H1 (cell line): ENCODE measurements around the gene OTUB1. TPM values are rescaled to one million over a fixed set of nuclear protein-coding genes. Genes with fewer than 3 reads are reported as not detected.

Source experiments
- CTCF ChIA-PET: fragments of 300-600 bp; sonication (Branson Sonifier 250); formaldehyde crosslinking; loops from one replicate; lab custom pipeline; 2021; ENCODE audit not compliant: partially characterized antibody; lab: Charles Lee
- POLR2A ChIA-PET: fragments of 300-600 bp; sonication (Branson Sonifier 250); formaldehyde crosslinking; loops from one replicate; lab custom pipeline; 2021; ENCODE audit warnings: inconsistent platforms; ENCODE audit not compliant: partially characterized antibody; lab: Charles Lee
- DNase-seq, 2 experiments: peaks; one replicate each; pipeline versions ENCODE4 v3.0.0 to v3.0.0-alpha.2; 2010 to 2022; ENCODE audit warnings: low spot score in 2 of 2, low read depth in 1 of 2, mixed read lengths in 1 of 2
- FAIRE-seq: peaks from 2 replicates; lab custom pipeline; 2011; peaks lifted over from hg19 to GRCh38; lab: Jason Lieb, UNC
- H2AFZ ChIP-seq: 2 replicates; pipeline ENCODE4 v1.8.1; 2012; ENCODE audit warnings: low read length, inconsistent platforms
- H2AK5ac ChIP-seq: 2 replicates; pipeline ENCODE4 v1.6.1; 2013; ENCODE audit warnings: low read depth, low read length
- H2BK120ac ChIP-seq: replicated peaks from 2 replicates; pipeline ENCODE3; 2013; ENCODE audit warnings: low read depth, low read length, inconsistent platforms
- H2BK12ac ChIP-seq: 2 replicates; pipeline ENCODE4 v1.6.1; 2013; ENCODE audit warnings: low read depth, low read length
- H2BK15ac ChIP-seq: 2 replicates; pipeline ENCODE4 v1.6.1; 2013; ENCODE audit warnings: low read length
- H2BK20ac ChIP-seq: 2 replicates; pipeline ENCODE4 v1.6.1; 2013; ENCODE audit warnings: low read length
- H2BK5ac ChIP-seq: 2 replicates; pipeline ENCODE4 v1.6.1; 2013; ENCODE audit warnings: low read depth, low read length
- H3K14ac ChIP-seq: 2 replicates; pipeline ENCODE4 v1.6.1; 2013; ENCODE audit warnings: inconsistent platforms; ENCODE audit not compliant: insufficient read length
- H3K18ac ChIP-seq: 2 replicates; pipeline ENCODE4 v1.6.1; 2013; ENCODE audit warnings: low read length; ENCODE audit errors: extremely low read depth
- H3K23ac ChIP-seq: 2 replicates; pipeline ENCODE4 v1.6.1; 2013; ENCODE audit warnings: inconsistent platforms; ENCODE audit not compliant: insufficient read length
- H3K23me2 ChIP-seq: 2 replicates; pipeline ENCODE4 v1.6.1; 2013; ENCODE audit warnings: low read depth, low read length
- H3K27ac ChIP-seq: 2 replicates; pipeline ENCODE4 v1.6.1; 2011; ENCODE audit warnings: low read depth, low read length, inconsistent platforms
- H3K27me3 ChIP-seq, 4 experiments: replicated peaks in 1 of 4; 1 replicate in 1 of 4; 2 replicates in 3 of 4; pipeline versions ENCODE4 v1.6.1 to v1.8.1; 2011 to 2013; ENCODE audit warnings: low read length in 3 of 4, mild to moderate bottlenecking in 3 of 4, inconsistent platforms in 2 of 4, mixed read lengths in 2 of 4, moderate library complexity in 1 of 4; ENCODE audit not compliant: control insufficient read depth in 3 of 4, insufficient read depth in 3 of 4; ENCODE audit errors: extremely low read depth in 1 of 4
- H3K36me3 ChIP-seq, 4 experiments: 2 replicates each; pipeline versions ENCODE4 v1.6.1 to v1.8.1; 2011 to 2013; ENCODE audit warnings: mild to moderate bottlenecking in 4 of 4, low read length in 3 of 4, moderate library complexity in 2 of 4, control low read depth in 1 of 4, inconsistent platforms in 1 of 4; ENCODE audit not compliant: insufficient read depth in 4 of 4, control insufficient read depth in 2 of 4
- H3K4ac ChIP-seq: replicated peaks from 2 replicates; pipeline ENCODE3; 2013; ENCODE audit warnings: low read length, low read depth, mixed read lengths, inconsistent platforms; ENCODE audit not compliant: insufficient read length
- H3K4me1 ChIP-seq, 4 experiments: replicated peaks in 1 of 4; 1 replicate in 1 of 4; 2 replicates in 3 of 4; pipeline versions ENCODE4 v1.6.1 to v1.8.1; 2011 to 2013; ENCODE audit warnings: low read length in 3 of 4, inconsistent platforms in 2 of 4, mixed read lengths in 1 of 4; ENCODE audit not compliant: insufficient read depth in 4 of 4, control insufficient read depth in 3 of 4
- H3K4me2 ChIP-seq, 2 experiments: 2 replicates each; pipeline versions ENCODE4 v1.6.1 to v1.8.1; 2011 to 2013; ENCODE audit warnings: low read depth in 2 of 2, low read length in 2 of 2, control low read depth in 1 of 2, inconsistent platforms in 1 of 2, mild to moderate bottlenecking in 1 of 2; ENCODE audit not compliant: insufficient read depth in 1 of 2
- H3K4me3 ChIP-seq, 4 experiments: fragments of 200-600, 300-600 bp in 1 of 4; sonication (generic), shearing (Covaris generic), sonication (Bioruptor Twin) in 1 of 4; 2 replicates each; pipeline versions ENCODE4 v1.5.1 to v1.8.1; 2011 to 2016; ENCODE audit warnings: low read length in 4 of 4, low read depth in 3 of 4, control low read depth in 2 of 4, inconsistent platforms in 2 of 4, mild to moderate bottlenecking in 2 of 4, mixed read lengths in 1 of 4, moderate library complexity in 1 of 4; ENCODE audit not compliant: insufficient read depth in 2 of 4; ENCODE audit errors: extremely low read depth in 1 of 4
- H3K56ac ChIP-seq: replicated peaks from 2 replicates; pipeline ENCODE3; 2013; ENCODE audit warnings: low read depth, mild to moderate bottlenecking, mixed read lengths, low read length, inconsistent platforms; ENCODE audit not compliant: insufficient read length
- H3K79me1 ChIP-seq: 2 replicates; pipeline ENCODE4 v1.6.1; 2013; ENCODE audit warnings: low read depth, low read length, control low read depth
- H3K79me2 ChIP-seq, 2 experiments: 2 replicates each; pipeline versions ENCODE4 v1.6.1 to v1.8.1; 2012 to 2013; ENCODE audit warnings: low read length in 2 of 2, mild to moderate bottlenecking in 2 of 2, inconsistent platforms in 1 of 2; ENCODE audit not compliant: insufficient read depth in 2 of 2, control insufficient read depth in 1 of 2
- H3K9ac ChIP-seq, 4 experiments: replicated peaks in 1 of 4; 1 replicate in 1 of 4; 2 replicates in 3 of 4; pipeline versions ENCODE4 v1.6.1 to v1.8.1; 2011 to 2013; ENCODE audit warnings: low read depth in 3 of 4, low read length in 3 of 4, control low read depth in 2 of 4, mild to moderate bottlenecking in 2 of 4, moderate library complexity in 2 of 4, inconsistent platforms in 1 of 4; ENCODE audit errors: extremely low read depth in 1 of 4
- H3K9me3 ChIP-seq, 2 experiments: 2 replicates each; pipeline versions ENCODE4 v1.6.1 to v1.8.1; 2012 to 2013; ENCODE audit warnings: mild to moderate bottlenecking in 2 of 2, moderate library complexity in 2 of 2, control low read depth in 1 of 2, inconsistent platforms in 1 of 2, low read depth in 1 of 2, low read length in 1 of 2, mixed read lengths in 1 of 2; ENCODE audit not compliant: insufficient read depth in 2 of 2
- H4K20me1 ChIP-seq, 2 experiments: replicated peaks in 1 of 2; 2 replicates each; pipeline versions ENCODE3 to v1.8.1; 2011 to 2013; ENCODE audit warnings: inconsistent platforms in 2 of 2, low read length in 2 of 2, mild to moderate bottlenecking in 1 of 2; ENCODE audit not compliant: insufficient read depth in 2 of 2, control insufficient read depth in 1 of 2
- H4K5ac ChIP-seq: 2 replicates; pipeline ENCODE4 v1.6.1; 2013; ENCODE audit warnings: low read length, low read depth, mixed read lengths, inconsistent platforms; ENCODE audit not compliant: insufficient read length
- H4K8ac ChIP-seq: 2 replicates; pipeline ENCODE4 v1.8.0; 2013; ENCODE audit warnings: mild to moderate bottlenecking, moderate library complexity, low read length, inconsistent platforms; ENCODE audit not compliant: insufficient read depth; ENCODE audit errors: extremely low read depth
- H4K91ac ChIP-seq: replicated peaks from 2 replicates; pipeline ENCODE3; 2013; ENCODE audit warnings: low read length, mixed read lengths, inconsistent platforms; ENCODE audit not compliant: insufficient read length
- CBX8 ChIP-seq: fragments of 300-800, 300-1000 bp; sonication (generic); IDR thresholded peaks from 2 replicates; pipeline ENCODE4 v1.7.1; 2016; ENCODE audit warnings: low read depth, low read length, borderline replicate concordance
- KDM4A ChIP-seq: IDR thresholded peaks from one replicate; pipeline ENCODE4 v1.7.1; 2012; ENCODE audit warnings: low read depth, mild to moderate bottlenecking, moderate library complexity, low read length, inconsistent platforms; ENCODE audit not compliant: severe bottlenecking
- RFX5 ChIP-seq: IDR thresholded peaks from 2 replicates; pipeline ENCODE4 v1.6.1; 2011; ENCODE audit warnings: low read depth, low read length, improper control_type of control experiment, borderline replicate concordance
- WGBS, 2 experiments: shearing (Covaris generic) in 1 of 2; methylation state at CpG; one replicate each; pipeline versions ENCODE4 v1.1.6 to v1.1.7; 2013 to 2015; ENCODE audit warnings: low lambda C conversion rate in 2 of 2, mixed read lengths in 2 of 2, inconsistent platforms in 1 of 2, low coverage in 1 of 2, missing lambda C conversion rate in 1 of 2; ENCODE audit not compliant: insufficient replicate concordance in 2 of 2, insufficient coverage in 1 of 2, insufficient read length in 1 of 2; ENCODE audit errors: extremely low coverage in 1 of 2, missing lambda C conversion rate in 1 of 2; 5-methylcytosine and 5-hydroxymethylcytosine counted together
- polyA plus RNA-seq, 7 experiments: library from polyadenylated mRNA; depleted of rRNA in 3 of 7; stranded (reverse) in 5 of 7; unstranded in 2 of 7; fragments of >200 nt in 5 of 7; fragments of 200-250 nt in 2 of 7; gene quantifications; 1 replicate in 5 of 7; 2 replicates in 1 of 7; 4 replicates in 1 of 7; pipeline versions ENCODE4 v1.2.1 to v1.2.3, GENCODE V29; 2011 to 2013; ENCODE audit warnings: missing spikeins in 2 of 7, mixed read lengths in 2 of 7
- total RNA-seq: library from RNA; stranded (reverse); fragmentation: NEBNext Ultra II Directional; extraction: Animal tissue kit (Norgen Biotek cat#: 25700); gene quantifications from 2 replicates; pipeline ENCODE4 v1.2.1, GENCODE V29; 2021

The OTUB1 gene
- total and polyA plus RNA-seq, 2 of the 8 experiments (the other 6 are each of a cell fraction or from before 2014, with no cell fraction given) = 110 to 274 TPM

DNA sequence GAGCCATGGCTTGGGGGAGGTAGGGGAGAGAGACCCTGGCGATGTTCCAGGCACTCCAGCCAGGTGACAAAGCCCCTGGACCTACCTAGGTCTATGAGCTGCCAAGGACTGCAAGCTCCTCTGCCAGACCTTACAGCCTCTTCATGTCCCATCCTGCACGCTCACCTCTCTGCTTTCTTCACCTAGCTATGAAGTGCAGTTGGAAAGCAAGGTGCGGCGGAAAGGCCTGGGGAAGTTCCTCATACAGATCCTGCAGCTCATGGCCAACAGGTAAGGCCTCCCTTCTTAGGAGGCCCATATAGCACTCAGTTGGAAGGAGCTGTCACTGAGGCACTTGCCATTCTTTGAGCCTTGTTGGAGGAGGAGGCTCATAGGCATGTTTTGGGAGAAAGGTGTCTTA, 33.7 kb upstream of the OTUB1 start:
- no peak overlapping the region for H3K4me2 ChIP-seq
- no peak overlapping the region for H3K27ac ChIP-seq
- H4K91ac ChIP-seq = no peak overlapping the region
- H2BK20ac ChIP-seq = no peak overlapping the region
- ChIA-PET CTCF (interaction anchor here (0.6 to 1.7 kb wide), 9 partner anchors 9 to 142 kb away, joined by 3 to 9 read pairs (median 4); no protein-coding TSS in a partner anchor), POLR2A (interaction anchor here (0.5 to 4.2 kb wide), 7 partner anchors 9 to 105 kb away, joined by 3 to 31 read pairs (median 3); partner anchors contain the start of genes COX8A and NAA40)
- H3K14ac ChIP-seq = no peak overlapping the region
- no peak overlapping the region for H3K23ac ChIP-seq
- no peaks in the 10 kb centered on the region for H3K23me2 ChIP-seq
- peaks cover 0 to 5% of the 10 kb centered on the region in 2 experiments for H4K20me1 ChIP-seq
- no peak for TF ChIP-seq CBX8
- no peak for TF ChIP-seq RFX5
- TF ChIP-seq KDM4A = no peak
- H2BK5ac ChIP-seq = no peak overlapping the region
- H3K56ac ChIP-seq = no peak overlapping the region
- no peak overlapping the region for H3K9ac ChIP-seq
- H3K4ac ChIP-seq = no peak overlapping the region
- H2BK15ac ChIP-seq = no peak overlapping the region
- no peak for DNase-seq
- no peak overlapping the region for H2BK120ac ChIP-seq
- H3K79me2 ChIP-seq = no peaks in the 10 kb centered on the region
- 97% methylated on average over 4 of the region's 4 CpGs; no CpG with 5 or more reads in 1 of the 2 experiments for WGBS, 2 experiments
- no peak overlapping the region for H2BK12ac ChIP-seq
- no peaks in the 10 kb centered on the region for H3K4me1 ChIP-seq
- H3K9me3 ChIP-seq = no peaks in the 10 kb centered on the region
- H3K79me1 ChIP-seq = no peaks in the 10 kb centered on the region
- H3K4me3 ChIP-seq = no peak overlapping the region
- H3K18ac ChIP-seq = no peak overlapping the region
- no peak for FAIRE-seq
- peaks cover 17 to 36% (median 22%) of the 10 kb centered on the region in 4 experiments; a peak in 7 of 8 replicates for H3K36me3 ChIP-seq
- no peak overlapping the region for H2AFZ ChIP-seq
- H4K8ac ChIP-seq = no peak overlapping the region
- no peak overlapping the region for H2AK5ac ChIP-seq
- no peaks in the 10 kb centered on the region for H3K27me3 ChIP-seq
- H4K5ac ChIP-seq = no peak overlapping the region
